Measurements from ENCODE around the gene ATG101.
"Not testable (repeated sequence)": the region's sequence is repeated elsewhere in the genome, so short reads cannot be mapped to it uniquely, and the experiment has no call there.

- TF ChIP-seq CTCF (IDR thresholded peaks at IDR 0.05); POLR2AphosphoS5 (IDR thresholded peaks at IDR 0.05; ENCODE audit: low read depth, low read length); USF2 (IDR thresholded peaks at IDR 0.05; ENCODE audit: borderline replicate concordance, low read depth, low read length); SIN3A (IDR thresholded peaks at IDR 0.05; ENCODE audit: borderline replicate concordance, low read depth, low read length); GABPA (IDR thresholded peaks at IDR 0.05; ENCODE audit: low read depth): not testable (repeated sequence)
These were observed 34.8 kb downstream of the ATG101 start for GRCh38 chr12:52104431-52105089.

All from SK-N-SH (cell line).